Stimulated activated CD4-positive, alpha-beta T cell treated with anti-CD3 and anti-CD28 coated beads, TNF-alpha, amount 100 ng/mL, for 4 hours (primary cell): ENCODE results near the gene MUC5AC.

Experiments used
- DNase-seq, 3 experiments: peaks; one replicate each; pipeline ENCODE4 v3.0.0-alpha.2; 2020; ENCODE audit warnings: low read depth in 3 of 3

The MUC5AC gene

GRCh38 chr11:1224111-1224490 is 66.3 kb downstream of the MUC5AC start:
- no peak for DNase-seq

- DNase-seq, result no peak
Observed at GRCh38 chr11:1224491-1225385, 67.0 kb downstream of the MUC5AC start.

GRCh38 chr11:1225386-1226225 is 67.9 kb downstream of the MUC5AC start:
- no peak for DNase-seq

GRCh38 chr11:1226226-1226985 is 68.7 kb downstream of the MUC5AC start:
- no peak for DNase-seq

- DNase-seq, result no peak
Observed at GRCh38 chr11:1226986-1227550, 69.3 kb downstream of the MUC5AC start.

GRCh38 chr11:1227551-1228100 is 69.9 kb downstream of the MUC5AC start:
- DNase-seq, result no peak

GRCh38 chr11:1228101-1228821 is 70.5 kb downstream of the MUC5AC start:
- DNase-seq, result no peak

GRCh38 chr11:1228921-1229451 is 71.2 kb downstream of the MUC5AC start:
- no peak for DNase-seq

- no peak for DNase-seq
Observed at GRCh38 chr11:1229471-1230120, 71.8 kb downstream of the MUC5AC start.

- no peak for DNase-seq
Observed at GRCh38 chr11:1230121-1230455, 72.3 kb downstream of the MUC5AC start.

- DNase-seq, result no peak
Observed at GRCh38 chr11:1230456-1231395, 73.0 kb downstream of the MUC5AC start.

- no peak for DNase-seq
Observed at GRCh38 chr11:1231396-1232020, 73.8 kb downstream of the MUC5AC start.

- no peak for DNase-seq
Observed at GRCh38 chr11:1232021-1232882, 74.5 kb downstream of the MUC5AC start.

- no peak for DNase-seq
Observed at GRCh38 chr11:1232883-1233321, 75.1 kb downstream of the MUC5AC start.

GRCh38 chr11:1233351-1234053 is 75.7 kb downstream of the MUC5AC start:
- no peak for DNase-seq

GRCh38 chr11:1234054-1234720 is 76.4 kb downstream of the MUC5AC start:
- DNase-seq, result no peak
